Tongue (tissue), 2 donors: ENCODE data around the gene LTV1. TPM values are rescaled to one million over a fixed set of nuclear protein-coding genes. Genes with fewer than 3 reads are reported as not detected.
A peak's percentile ranks its signal among the peaks of the same experiment; 100 is the strongest.
"Not testable (repeated sequence)": the region's sequence is repeated elsewhere in the genome, so short reads cannot be mapped to it uniquely, and the experiment has no call there.

Source experiments
- DNase-seq: peaks from one replicate; pipeline ENCODE4 v3.0.0-alpha.2; 2015
- total RNA-seq: library from RNA; depleted of rRNA; stranded (reverse); fragments of >200 nt; gene quantifications from one replicate; pipeline ENCODE4 v1.2.3, GENCODE V29; 2014

The LTV1 gene
- total RNA-seq: 29.0 TPM

DNA sequence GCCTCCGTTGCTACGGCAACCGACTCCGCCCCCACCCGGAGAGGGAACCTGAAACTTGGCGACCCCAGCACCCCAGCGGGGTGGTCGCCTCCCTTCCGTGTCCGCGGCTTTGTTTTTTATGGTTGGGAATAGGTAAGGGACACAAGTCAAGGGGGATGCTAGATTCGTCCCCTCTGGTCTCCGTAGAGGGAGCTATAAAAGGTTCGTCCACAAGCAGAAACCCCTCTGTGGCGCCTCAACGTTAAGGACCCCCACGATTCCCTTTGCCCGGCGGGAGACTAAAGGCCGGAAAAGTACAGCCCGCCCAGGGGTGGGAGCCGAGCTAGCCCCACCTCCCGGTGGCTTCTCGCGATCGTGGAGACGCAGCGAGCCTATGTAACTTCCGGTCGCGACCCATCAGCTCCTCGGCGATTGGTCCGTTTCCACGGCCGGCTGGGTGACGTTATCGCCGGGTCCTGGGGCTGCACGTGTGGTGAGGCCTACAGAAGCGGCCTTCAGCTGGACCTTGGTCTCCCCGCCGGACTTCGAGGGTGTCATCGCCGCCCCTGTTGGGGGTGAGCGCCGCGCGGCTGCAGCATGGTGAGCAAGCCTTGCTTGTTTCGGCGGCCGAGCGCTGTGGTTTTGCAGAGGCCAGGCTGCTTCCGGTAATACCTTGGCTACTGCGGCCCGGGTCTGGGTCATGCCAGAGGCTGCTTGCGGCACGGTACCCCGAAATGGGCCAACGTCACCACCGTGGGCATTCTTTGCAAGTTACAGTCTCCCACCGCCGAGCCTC, at the start of gene LTV1:
TSS of gene LTV1 (plus strand) at position 437 of the 775 bp plus-strand sequence. CDS start at position 577, 140 bp downstream.
- DNase-seq: peak; percentile 99

DNA sequence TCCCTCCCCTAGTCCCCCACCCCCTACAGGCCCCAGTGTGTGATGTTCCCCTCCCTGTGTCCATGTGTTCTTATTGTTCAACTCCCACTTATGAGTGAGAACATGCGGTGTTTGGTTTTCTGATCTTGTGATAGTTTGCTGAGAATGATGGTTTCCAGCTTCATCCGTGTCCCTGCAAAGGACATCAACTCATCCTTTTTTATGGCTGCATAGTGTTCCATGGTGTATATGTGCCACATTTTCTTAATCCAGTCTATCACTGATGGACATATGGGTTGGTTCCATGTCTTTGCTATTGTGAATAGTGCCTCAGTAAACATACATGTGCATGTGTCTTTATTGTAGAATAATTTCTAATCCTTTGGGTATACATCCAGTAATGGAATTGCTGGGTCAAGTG, 46.6 kb upstream of the LTV1 start:
- DNase-seq: not testable (repeated sequence)

- DNase-seq: not testable (repeated sequence)
Observed at GRCh38 chr6:143798487-143798886, 44.7 kb upstream of the LTV1 start.

- no peak for DNase-seq
Observed at GRCh38 chr6:143802833-143803565, 40.1 kb upstream of the LTV1 start.

- DNase-seq: no peak
Observed at GRCh38 chr6:143803769-143804568, 39.2 kb upstream of the LTV1 start.

DNA sequence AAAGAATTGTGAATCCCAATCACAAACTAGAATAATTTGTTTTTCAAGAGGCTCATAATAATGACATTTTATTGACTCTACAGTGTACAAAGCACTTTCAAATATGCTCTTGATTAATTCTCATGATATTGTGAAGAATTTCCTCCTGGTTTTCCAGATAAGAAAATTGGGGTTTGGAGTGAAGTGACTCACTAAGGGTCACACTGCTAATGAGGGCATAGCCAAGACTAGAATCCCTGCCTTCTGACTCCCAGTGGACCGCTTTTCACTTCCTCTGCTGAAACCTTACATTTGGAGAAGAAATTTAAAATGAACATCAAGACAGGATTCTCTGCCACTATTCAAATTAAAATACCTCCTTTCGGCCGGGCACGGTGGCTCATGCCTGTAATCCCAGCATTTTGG, 38.3 kb upstream of the LTV1 start:
- DNase-seq: no peak

GRCh38 chr6:143806282-143807102, 36.6 kb upstream of the LTV1 start:
- no peak for DNase-seq

DNA sequence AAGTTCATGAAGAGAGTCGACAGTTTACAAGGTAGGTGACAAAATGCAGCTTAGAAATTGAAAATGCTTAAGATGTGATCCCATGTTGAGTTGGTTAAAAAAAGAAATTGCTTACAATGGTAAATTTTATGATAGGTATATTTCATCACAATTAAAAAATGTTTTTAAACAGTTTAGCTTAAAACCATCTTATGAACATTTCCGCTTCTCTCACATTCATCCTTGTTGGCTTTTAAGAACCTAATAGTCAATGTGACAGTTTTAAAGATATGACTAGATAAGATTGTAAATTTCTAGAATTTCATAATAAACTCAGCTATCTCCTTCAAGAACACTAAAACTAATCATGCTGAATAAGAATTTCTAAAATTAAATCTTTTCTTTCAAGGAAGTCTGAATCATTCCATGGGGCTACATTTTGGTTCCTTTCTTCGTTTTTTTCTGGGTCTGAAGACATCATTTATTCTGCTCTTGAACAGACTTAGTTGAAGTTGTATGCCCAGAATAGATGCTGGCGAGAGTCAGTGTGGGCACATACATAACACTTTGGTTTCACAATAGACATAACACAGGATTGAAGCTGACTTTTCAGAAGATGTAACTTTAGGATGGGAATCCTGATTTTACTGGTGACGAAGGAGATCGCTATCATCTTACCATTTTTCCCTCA, 35.9 kb upstream of the LTV1 start:
- DNase-seq: no peak

DNA sequence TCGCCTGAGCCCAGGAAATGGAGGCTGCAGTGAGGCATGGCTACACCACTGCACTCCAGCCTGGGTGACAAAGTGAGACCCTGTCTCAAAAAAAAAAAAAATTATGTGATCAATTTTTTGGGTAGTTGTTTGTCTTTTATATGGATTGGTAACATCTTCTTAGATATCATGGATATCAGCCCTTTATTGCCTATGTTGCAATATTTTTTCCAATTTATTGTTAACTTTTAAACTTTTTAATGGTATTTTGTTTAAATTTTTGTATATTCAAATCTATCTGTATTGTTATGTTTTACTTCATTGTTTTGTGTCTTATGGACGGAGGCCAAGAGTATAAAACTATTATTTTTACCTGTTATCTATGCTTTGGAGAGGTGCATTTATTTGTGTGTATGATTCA, 32.4 kb upstream of the LTV1 start:
- DNase-seq: no peak

GRCh38 chr6:143811501-143812157, 31.5 kb upstream of the LTV1 start:
- DNase-seq: no peak

DNA sequence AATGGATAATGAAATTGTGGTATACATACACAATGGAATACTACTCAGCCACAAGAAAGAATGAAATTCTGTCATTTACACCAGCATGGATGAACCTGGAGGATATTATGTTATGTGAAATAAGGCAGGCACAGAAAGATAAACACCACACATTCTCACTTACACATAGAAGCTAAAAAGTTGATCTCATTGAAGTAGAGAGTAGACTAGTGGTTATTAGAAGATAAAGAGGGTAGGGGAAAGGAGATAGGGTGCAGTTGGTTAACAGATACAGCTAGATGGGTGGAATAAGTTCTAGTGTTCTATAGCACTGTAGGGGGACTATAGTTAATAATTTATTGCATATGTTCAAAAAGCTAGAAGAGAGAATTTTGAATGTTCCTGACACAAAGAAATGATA, 25.5 kb upstream of the LTV1 start:
- DNase-seq: no peak

DNA sequence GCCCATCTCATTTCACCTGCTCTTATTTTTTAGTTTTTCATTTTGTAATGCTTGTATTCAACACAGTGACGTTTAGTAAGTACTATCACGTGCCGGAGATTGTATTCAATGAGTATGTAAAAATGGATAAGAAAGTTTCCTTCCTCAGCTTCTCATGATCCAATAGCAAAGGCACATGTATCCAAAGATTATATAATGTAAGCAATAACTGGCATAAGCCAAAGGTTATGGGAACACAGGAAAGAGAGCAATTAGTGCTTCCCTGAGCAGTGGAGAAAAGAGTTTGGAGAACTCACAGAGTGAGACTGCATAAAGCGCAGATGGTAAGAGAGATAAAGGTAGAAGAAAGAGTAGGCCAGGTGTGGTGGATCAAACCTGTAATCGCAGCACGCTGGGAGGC, 21.8 kb upstream of the LTV1 start:
- DNase-seq: no peak

DNA sequence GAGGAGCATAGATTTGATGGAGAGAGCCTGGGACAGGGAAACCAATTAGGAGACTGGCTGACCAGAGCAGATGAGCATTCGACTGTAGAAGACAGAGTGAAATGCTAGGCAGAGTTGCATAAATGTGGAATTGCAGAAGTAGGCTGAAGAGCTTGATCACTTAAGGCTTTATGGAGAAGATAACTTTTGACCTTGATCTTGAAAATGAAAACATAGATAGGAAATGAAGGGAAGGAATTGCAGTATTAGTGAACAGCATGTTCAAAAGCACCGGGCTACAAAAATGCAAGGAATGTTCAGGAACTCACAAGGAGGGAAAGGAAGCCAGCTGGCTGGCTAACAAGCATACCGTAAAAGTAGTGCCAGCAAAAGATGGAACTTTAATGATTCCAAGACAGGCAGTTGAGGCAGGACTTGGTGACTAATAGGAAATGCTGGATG, 20.5 kb upstream of the LTV1 start:
- DNase-seq: no peak

- DNase-seq: no peak
Observed at GRCh38 chr6:143823548-143823947, 19.6 kb upstream of the LTV1 start.

GRCh38 chr6:143828572-143828971, 14.6 kb upstream of the LTV1 start:
- peak; percentile 71 for DNase-seq

DNA sequence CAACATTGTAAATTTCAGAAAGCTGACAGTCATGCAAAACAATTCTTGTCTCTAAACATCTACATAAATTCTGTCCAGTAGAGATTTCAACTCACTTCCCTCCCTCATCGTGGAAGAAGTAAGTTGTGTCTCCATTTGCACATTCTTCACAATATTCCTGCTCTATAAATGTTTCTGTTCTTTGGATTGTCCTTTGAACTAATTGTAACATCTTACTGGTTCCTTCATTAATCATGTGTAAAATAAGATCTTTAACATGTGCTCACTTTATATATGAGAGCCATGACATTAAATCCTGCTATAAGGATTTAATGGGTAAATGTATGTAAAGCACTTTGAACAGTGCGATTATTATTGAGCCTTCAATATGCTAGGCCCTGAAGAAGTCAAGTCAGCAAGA, 7.0 kb upstream of the LTV1 start:
- DNase-seq: no peak

GRCh38 chr6:143838395-143838794, 4.7 kb upstream of the LTV1 start:
- no peak for DNase-seq

DNA sequence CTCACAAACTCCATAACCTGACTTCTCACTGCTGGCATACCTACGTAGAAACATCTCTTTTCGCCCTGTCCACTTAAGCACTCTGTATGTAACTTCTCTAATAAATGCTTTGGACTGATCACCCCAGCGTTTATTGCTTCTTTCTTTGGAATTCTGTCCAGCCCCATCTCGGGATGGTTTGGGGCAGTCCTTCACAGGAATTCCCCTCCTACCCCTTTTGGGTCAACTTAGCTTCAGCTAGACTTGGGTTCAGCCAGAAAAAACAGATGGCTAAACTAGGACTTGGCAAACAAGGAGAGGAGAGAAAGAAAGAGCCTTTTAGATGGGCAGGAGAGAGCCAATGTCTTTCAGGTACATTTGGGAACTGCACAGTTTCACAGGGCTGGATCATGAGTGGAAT, 3.9 kb upstream of the LTV1 start:
- peak; percentile 11 for DNase-seq

GRCh38 chr6:143840595-143841265, 2.4 kb upstream of the LTV1 start:
- no peak for DNase-seq

- DNase-seq: no peak
Observed at GRCh38 chr6:143842461-143842901, 657 bp upstream of the LTV1 start.
